Measurements from ENCODE around the gene CCIN.

DNA sequence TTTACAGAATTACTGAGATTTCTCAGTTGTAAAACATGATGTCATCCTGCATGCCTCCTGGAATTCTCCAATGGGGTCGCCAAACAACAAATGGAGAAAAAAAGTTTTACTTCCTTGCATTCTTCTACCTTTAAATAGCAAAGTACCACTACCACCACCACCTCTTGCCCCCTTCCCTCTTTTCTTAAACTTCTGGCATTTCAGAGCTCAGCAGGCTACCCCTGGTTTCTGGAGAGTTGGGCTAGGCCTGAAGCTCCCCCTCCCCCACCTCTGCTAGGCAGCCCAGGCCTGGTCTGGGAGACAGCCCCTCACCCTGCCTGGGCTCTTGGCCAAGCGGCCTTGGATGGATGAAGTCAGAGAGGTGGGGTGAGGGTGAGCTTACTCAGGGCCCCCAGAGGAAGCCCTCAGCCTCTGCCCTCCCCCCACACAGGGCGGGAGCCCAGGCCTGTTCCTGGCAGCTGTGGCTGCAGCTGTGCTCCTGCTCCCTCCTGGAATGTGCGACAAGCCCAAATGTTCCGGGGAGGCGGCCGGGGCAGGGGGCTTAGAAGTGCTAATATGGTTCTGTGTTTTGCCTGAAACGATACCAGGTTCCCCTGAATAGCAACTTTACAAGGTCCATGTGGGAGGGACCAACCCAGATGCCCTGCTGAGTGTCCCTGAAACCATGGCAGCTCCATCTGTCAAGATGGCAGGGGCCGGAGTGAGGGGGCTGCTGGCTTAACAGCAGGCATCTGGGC, 6.0 kb upstream of the CCIN start:
- TF ChIP-seq SP1 (IDR thresholded peaks at IDR 0.05; ENCODE audit: low read depth) (no peak), POLR2AphosphoS5 (IDR thresholded peaks at IDR 0.05; ENCODE audit: low read depth, low read length) (no peak), EZH2 (IDR thresholded peaks at IDR 0.05) (no peak), RAD21 (IDR thresholded peaks at IDR 0.05; ENCODE audit: low read depth) (no peak), EZH2phosphoT487 (IDR thresholded peaks at IDR 0.05; ENCODE audit: borderline replicate concordance) (no peak), POLR2A (IDR thresholded peaks at IDR 0.05; ENCODE audit: borderline replicate concordance, extremely low read depth, insufficient read depth, insufficient read length) (no peak), CEBPB (IDR thresholded peaks at IDR 0.05; ENCODE audit: low read depth) (no peak), SRF (IDR thresholded peaks at IDR 0.05; ENCODE audit: low read depth) (no peak), ZNF274 (IDR thresholded peaks at IDR 0.05; ENCODE audit: low read depth, low read length) (no peak)
- TF ChIP-seq, protein P1, sequence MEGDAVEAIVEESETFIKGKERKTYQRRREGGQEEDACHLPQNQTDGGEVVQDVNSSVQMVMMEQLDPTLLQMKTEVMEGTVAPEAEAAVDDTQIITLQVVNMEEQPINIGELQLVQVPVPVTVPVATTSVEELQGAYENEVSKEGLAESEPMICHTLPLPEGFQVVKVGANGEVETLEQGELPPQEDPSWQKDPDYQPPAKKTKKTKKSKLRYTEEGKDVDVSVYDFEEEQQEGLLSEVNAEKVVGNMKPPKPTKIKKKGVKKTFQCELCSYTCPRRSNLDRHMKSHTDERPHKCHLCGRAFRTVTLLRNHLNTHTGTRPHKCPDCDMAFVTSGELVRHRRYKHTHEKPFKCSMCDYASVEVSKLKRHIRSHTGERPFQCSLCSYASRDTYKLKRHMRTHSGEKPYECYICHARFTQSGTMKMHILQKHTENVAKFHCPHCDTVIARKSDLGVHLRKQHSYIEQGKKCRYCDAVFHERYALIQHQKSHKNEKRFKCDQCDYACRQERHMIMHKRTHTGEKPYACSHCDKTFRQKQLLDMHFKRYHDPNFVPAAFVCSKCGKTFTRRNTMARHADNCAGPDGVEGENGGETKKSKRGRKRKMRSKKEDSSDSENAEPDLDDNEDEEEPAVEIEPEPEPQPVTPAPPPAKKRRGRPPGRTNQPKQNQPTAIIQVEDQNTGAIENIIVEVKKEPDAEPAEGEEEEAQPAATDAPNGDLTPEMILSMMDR (IDR thresholded peaks at IDR 0.05 in 2 of 3, conservative IDR thresholded peaks at IDR 0.05 in 1 of 3; ENCODE audit: borderline replicate concordance in 1 of 3, insufficient read depth in 1 of 3, low read depth in 2 of 3, low read length in 2 of 3) = no peak

Data from HCT116 (cell line).